ENCODE measurements around the gene PAK5.

PAK5 gene

DNA sequence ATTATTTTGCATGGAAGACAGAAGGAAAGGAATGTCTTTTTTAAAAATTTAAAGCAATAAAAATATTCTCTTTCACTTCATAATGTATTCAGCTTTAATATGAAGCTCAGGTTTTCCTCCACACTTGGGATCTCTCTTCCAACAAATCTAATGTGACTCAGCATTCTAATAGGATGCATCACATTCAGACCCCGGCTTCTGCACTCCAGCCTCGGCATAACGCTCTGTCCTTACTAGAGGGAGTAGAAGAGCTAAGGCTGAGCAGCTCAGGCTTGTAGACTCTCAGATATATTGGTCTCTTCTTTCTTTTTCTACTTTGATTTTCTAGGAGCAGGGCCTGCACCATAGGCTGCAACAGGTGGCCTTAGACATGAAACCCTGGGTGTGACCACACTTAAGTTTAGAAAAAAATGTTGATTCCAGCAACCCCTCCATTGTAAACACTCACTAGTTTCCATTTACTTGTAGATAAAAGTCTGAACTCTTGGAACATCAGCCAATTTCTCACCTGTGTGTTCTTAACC lies 161.7 kb downstream of the PAK5 start:
- FAIRE-seq (no peak), DNase-seq (ENCODE audit: insufficient read length, low spot score) (no peak)
- TF ChIP-seq, protein P1, sequence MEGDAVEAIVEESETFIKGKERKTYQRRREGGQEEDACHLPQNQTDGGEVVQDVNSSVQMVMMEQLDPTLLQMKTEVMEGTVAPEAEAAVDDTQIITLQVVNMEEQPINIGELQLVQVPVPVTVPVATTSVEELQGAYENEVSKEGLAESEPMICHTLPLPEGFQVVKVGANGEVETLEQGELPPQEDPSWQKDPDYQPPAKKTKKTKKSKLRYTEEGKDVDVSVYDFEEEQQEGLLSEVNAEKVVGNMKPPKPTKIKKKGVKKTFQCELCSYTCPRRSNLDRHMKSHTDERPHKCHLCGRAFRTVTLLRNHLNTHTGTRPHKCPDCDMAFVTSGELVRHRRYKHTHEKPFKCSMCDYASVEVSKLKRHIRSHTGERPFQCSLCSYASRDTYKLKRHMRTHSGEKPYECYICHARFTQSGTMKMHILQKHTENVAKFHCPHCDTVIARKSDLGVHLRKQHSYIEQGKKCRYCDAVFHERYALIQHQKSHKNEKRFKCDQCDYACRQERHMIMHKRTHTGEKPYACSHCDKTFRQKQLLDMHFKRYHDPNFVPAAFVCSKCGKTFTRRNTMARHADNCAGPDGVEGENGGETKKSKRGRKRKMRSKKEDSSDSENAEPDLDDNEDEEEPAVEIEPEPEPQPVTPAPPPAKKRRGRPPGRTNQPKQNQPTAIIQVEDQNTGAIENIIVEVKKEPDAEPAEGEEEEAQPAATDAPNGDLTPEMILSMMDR (IDR thresholded peaks at IDR 0.05; ENCODE audit: insufficient read depth, missing control alignments), result no peak

DNA sequence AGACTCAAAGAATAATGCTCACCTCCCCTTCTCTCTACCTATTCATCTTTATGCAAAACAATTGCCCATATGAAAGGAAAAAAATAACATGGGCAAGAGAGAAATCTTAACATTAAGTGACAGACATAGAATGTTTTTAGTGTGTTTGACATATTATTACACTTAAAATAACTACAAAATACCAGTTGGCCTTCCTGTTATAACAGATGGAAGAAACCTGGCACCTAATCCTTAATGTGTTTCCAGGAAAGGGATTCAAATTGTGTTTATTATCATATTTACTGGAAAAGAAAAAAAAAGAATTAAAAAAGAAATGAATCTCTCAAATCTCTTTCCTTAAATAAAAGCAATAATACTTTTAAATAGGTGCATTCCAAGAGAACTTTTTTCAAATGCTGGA lies 165.9 kb downstream of the PAK5 start:
- TF ChIP-seq, protein P1 (IDR thresholded peaks at IDR 0.05; ENCODE audit: insufficient read depth, missing control alignments), result no peak
- no peak for FAIRE-seq

DNA sequence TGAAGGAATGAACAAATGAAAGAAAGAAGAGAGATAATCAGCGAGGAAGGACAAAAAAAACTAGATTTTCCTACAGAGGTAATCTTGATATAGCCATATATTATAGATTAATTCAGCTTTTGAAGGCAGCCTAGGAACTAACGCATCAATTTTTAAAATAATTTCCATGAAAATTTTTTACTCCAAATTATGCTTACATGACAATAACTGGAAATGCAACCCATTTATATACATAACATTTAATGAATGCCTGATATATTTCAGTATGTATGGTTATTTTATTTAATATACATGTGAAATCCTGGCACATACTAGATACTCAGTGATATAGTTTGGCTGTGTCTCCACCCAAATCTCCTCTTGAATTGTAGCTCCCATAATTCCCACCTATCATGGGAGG lies 166.8 kb downstream of the PAK5 start:
- TF ChIP-seq, protein P1 (IDR thresholded peaks at IDR 0.05; ENCODE audit: insufficient read depth, missing control alignments), result no peak
- no peak for DNase-seq (ENCODE audit: insufficient read length, low spot score)
- no peak for FAIRE-seq

More for the DNA sequence above, 165.9 kb downstream of the PAK5 start:
- DNase-seq (ENCODE audit: insufficient read length, low spot score), result no peak

DNA sequence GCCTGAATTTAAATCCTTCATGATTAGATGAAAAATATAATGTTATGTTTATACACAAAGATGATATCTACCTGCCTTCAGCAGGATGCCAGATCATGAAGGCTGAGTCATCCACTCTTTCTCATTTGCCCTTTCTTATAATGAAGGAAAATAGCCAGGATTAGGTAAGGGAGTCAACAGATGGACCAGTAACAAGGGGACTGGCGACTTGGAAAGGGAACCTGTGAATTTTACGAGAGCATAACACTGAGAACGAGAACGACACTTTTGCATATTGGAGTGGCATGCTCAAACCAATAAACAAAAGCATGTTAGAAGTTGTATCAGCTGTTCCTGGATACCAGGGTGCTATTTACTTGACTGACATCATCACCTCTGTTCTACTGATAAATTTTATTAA lies 170.5 kb downstream of the PAK5 start:
- no peak for FAIRE-seq
- TF ChIP-seq, protein P1 (IDR thresholded peaks at IDR 0.05; ENCODE audit: insufficient read depth, missing control alignments), result no peak

DNA sequence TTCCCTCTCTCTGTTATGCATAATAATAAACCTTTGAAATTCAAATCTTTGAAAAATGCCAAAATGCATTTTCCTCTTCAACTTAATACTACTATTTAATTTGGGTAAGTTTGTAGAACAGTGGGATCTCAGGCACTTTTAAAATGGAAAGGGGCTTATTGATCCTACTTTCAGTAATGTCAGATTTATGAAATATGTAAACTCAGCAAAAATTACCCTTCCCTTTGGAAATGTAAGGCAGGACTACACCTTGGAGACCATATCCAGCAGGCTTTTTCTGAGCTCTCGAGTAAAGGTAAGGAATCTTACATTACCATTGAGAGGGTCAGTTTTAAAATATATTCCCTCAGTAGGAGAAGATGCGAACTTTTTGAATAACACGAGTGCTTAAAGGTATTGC lies 175.5 kb downstream of the PAK5 start:
- no peak for FAIRE-seq
- TF ChIP-seq, protein P1 (IDR thresholded peaks at IDR 0.05; ENCODE audit: insufficient read depth, missing control alignments), result no peak
- no peak for DNase-seq (ENCODE audit: insufficient read length, low spot score)

More for the DNA sequence above, 170.5 kb downstream of the PAK5 start:
- no peak for DNase-seq (ENCODE audit: insufficient read length, low spot score)

DNA sequence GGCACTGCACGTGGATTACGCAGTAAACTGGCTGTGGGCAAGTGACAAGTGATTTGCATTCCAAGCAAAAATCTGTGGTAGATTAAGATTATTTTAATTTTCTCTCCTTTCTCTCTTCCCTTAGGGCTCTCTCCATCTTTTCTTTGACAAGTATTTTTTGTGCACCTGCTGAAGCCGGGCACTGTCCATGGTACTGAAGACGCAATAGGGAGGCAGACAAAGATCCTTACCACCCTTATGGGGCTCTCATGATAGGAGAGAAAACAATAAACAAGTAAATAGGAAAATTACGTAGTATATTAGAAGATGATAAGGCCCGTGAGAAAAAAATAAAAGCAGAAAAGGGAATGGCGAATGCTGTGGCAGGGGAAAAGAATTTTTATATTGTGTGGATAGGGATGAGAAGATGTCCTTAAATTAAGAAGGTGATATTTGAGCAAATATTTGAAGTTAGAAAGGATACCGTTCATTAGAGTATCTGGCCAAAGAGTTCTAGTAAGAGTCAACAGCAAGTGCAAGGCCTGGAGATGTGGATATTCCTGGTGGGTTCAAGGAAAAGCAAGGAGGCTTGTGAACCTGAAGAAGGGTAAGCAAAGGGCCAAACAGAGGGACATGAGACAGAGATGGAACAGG lies 178.5 kb downstream of the PAK5 start:
- DNase-seq (ENCODE audit: insufficient read length, low spot score) (no peak), FAIRE-seq (no peak)
- TF ChIP-seq, protein P1 (IDR thresholded peaks at IDR 0.05; ENCODE audit: insufficient read depth, missing control alignments), result no peak

DNA sequence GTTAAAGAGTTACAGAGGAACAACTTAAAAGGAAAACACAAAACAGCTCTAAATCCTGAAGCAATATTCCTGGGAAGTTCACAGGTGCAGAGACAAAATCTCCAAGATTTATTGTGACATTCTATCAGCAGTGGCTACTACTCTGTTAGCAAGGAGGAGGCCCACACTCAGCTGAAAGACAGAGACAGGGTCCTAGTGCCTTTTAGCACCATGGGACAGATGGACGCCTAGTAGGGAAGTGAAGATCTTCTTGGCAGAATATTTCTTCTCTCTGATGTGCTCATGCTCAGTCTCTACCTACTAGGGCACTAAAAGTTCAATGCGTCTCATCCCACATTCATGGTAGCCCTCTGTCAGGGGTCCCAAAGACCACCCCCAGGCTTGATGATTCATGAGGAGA lies 191.1 kb downstream of the PAK5 start:
- DNase-seq (ENCODE audit: insufficient read length, low spot score) (no peak), FAIRE-seq (no peak)
- TF ChIP-seq, protein P1 (IDR thresholded peaks at IDR 0.05; ENCODE audit: insufficient read depth, missing control alignments), result no peak
